ENCODE measurements around the gene ORAI2. TPM values are rescaled to one million over a fixed set of nuclear protein-coding genes. Genes with fewer than 3 reads are reported as not detected.
A peak's percentile ranks its signal among the peaks of the same experiment; 100 is the strongest.

The ORAI2 gene
- total and polyA plus RNA-seq, 10 of the 15 experiments (the other 5 are each of a cell fraction or from before 2014, with no cell fraction given) = 5.8 to 111 (median 46.9) TPM

GRCh38 chr7:102426268-102427018 lies 6.9 kb upstream of the ORAI2 start (continued):
- TF ChIP-seq CHD1 (IDR thresholded peaks at IDR 0.05; ENCODE audit: low read depth, low read length) = no peak
- no peak for TF ChIP-seq BCLAF1 (IDR thresholded peaks at IDR 0.05)
- TF ChIP-seq YBX1 (IDR thresholded peaks at IDR 0.05) = no peak
- TF ChIP-seq, protein P1, sequence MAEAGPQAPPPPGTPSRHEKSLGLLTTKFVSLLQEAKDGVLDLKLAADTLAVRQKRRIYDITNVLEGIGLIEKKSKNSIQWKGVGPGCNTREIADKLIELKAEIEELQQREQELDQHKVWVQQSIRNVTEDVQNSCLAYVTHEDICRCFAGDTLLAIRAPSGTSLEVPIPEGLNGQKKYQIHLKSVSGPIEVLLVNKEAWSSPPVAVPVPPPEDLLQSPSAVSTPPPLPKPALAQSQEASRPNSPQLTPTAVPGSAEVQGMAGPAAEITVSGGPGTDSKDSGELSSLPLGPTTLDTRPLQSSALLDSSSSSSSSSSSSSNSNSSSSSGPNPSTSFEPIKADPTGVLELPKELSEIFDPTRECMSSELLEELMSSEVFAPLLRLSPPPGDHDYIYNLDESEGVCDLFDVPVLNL (IDR thresholded peaks at IDR 0.05; ENCODE audit: low read depth, low read length) = peak; percentile 5; the same call in 1 of the 2 replicates
- no peak for TF ChIP-seq JUNB (IDR thresholded peaks at IDR 0.05)
- TF ChIP-seq, protein P2, sequence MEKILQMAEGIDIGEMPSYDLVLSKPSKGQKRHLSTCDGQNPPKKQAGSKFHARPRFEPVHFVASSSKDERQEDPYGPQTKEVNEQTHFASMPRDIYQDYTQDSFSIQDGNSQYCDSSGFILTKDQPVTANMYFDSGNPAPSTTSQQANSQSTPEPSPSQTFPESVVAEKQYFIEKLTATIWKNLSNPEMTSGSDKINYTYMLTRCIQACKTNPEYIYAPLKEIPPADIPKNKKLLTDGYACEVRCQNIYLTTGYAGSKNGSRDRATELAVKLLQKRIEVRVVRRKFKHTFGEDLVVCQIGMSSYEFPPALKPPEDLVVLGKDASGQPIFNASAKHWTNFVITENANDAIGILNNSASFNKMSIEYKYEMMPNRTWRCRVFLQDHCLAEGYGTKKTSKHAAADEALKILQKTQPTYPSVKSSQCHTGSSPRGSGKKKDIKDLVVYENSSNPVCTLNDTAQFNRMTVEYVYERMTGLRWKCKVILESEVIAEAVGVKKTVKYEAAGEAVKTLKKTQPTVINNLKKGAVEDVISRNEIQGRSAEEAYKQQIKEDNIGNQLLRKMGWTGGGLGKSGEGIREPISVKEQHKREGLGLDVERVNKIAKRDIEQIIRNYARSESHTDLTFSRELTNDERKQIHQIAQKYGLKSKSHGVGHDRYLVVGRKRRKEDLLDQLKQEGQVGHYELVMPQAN (conservative IDR thresholded peaks at IDR 0.05) = no peak
- TF ChIP-seq NR2C1 (IDR thresholded peaks at IDR 0.05) = no peak
- no peak for TF ChIP-seq FOS (IDR thresholded peaks at IDR 0.05; ENCODE audit: borderline replicate concordance, extremely low read depth, insufficient read length)
- no peak for TF ChIP-seq SUZ12 (IDR thresholded peaks at IDR 0.05; ENCODE audit: unreplicated experiment)
- TF ChIP-seq POU2F2 (IDR thresholded peaks at IDR 0.05; ENCODE audit: borderline replicate concordance, low read depth, low read length) = peak; percentile 81; the same call in 2 of the 3 replicates
- no peak for TF ChIP-seq SIN3A (IDR thresholded peaks at IDR 0.05; ENCODE audit: low read depth, low read length)
- TF ChIP-seq RAD51 (IDR thresholded peaks at IDR 0.05) = peak; percentile 64; the same call in 1 of the 2 replicates
- TF ChIP-seq FOXM1 (IDR thresholded peaks at IDR 0.05; ENCODE audit: low read depth, low read length) = no peak
- TF ChIP-seq NFYA (IDR thresholded peaks at IDR 0.05; ENCODE audit: borderline replicate concordance, low read depth, low read length) = no peak
- TF ChIP-seq PML (IDR thresholded peaks at IDR 0.05; ENCODE audit: low read length) = no peak
- no peak for TF ChIP-seq CBX5 (IDR thresholded peaks at IDR 0.05; ENCODE audit: low read depth)
- TF ChIP-seq SUPT20H (IDR thresholded peaks at IDR 0.05; ENCODE audit: borderline replicate concordance, control insufficient read depth, low read depth, low read length) = no peak
- no peak; the same call in 1 of the 2 replicates for TF ChIP-seq MLLT1 (IDR thresholded peaks at IDR 0.05)
- TF ChIP-seq ZNF24 (IDR thresholded peaks at IDR 0.05) = no peak
- no peak for TF ChIP-seq CBX3 (IDR thresholded peaks at IDR 0.05; ENCODE audit: borderline replicate concordance, low read depth)
- no peak for TF ChIP-seq HDAC2 (IDR thresholded peaks at IDR 0.05)
- TF ChIP-seq BCL11A (IDR thresholded peaks at IDR 0.05; ENCODE audit: low read depth, low read length) = 0 out of 2 replicates have a peak, but pooled peaks have one; percentile 29
- peak; percentile 85; the same call in 1 of the 2 replicates for TF ChIP-seq WRNIP1 (IDR thresholded peaks at IDR 0.05; ENCODE audit: borderline replicate concordance, low read depth, low read length)
- peak; percentile 93 for TF ChIP-seq SMARCA5 (IDR thresholded peaks at IDR 0.05)
- no peak for TF ChIP-seq BMI1 (IDR thresholded peaks at IDR 0.05; ENCODE audit: borderline replicate concordance)

Data from GM12878 (cell line).